MM.1S (cell line): ENCODE data around the gene NAALADL2.

Source experiments
- DNase-seq: peaks from one replicate; pipeline ENCODE4 v3.0.0-alpha.2; 2015
- H2AFZ ChIP-seq: fragments of 300-600 bp; sonication (generic); 2 replicates; pipeline ENCODE4 v1.6.0; 2016; ENCODE audit warnings: antibody characterized with exemption, low read length
- H3F3A ChIP-seq: fragments of 300-600 bp; sonication (generic); 2 replicates; pipeline ENCODE4 v1.6.1; 2016; ENCODE audit warnings: mild to moderate bottlenecking, antibody characterized with exemption, low read length, moderate library complexity, mixed read lengths; ENCODE audit not compliant: insufficient read depth
- H3K27ac ChIP-seq: fragments of 300-600 bp; sonication (generic); 2 replicates; pipeline ENCODE4 v1.5.1; 2016; ENCODE audit warnings: mild to moderate bottlenecking, low read length
- H3K27me3 ChIP-seq: fragments of 300-600 bp; sonication (generic); replicated peaks from 2 replicates; pipeline ENCODE4 v1.6.0; 2016; ENCODE audit warnings: low read length; ENCODE audit not compliant: insufficient read depth
- H3K36me3 ChIP-seq: fragments of 300-600 bp; sonication (generic); replicated peaks from 2 replicates; pipeline ENCODE4 v1.6.1; 2016; ENCODE audit warnings: mild to moderate bottlenecking, low read length, mixed read lengths; ENCODE audit not compliant: insufficient read depth
- H3K4me1 ChIP-seq: fragments of 300-600 bp; sonication (generic); 2 replicates; pipeline ENCODE4 v1.6.1; 2016; ENCODE audit warnings: low read length, mixed read lengths
- H3K4me2 ChIP-seq: fragments of 300-600 bp; sonication (generic); 2 replicates; pipeline ENCODE4 v1.6.0; 2016; ENCODE audit warnings: low read depth, low read length
- H3K4me3 ChIP-seq: fragments of 300-600 bp; sonication (generic); 2 replicates; pipeline ENCODE4 v1.5.1; 2016; ENCODE audit warnings: low read length, mixed read lengths
- H3K79me2 ChIP-seq: fragments of 300-600 bp; sonication (generic); 2 replicates; pipeline ENCODE4 v1.6.1; 2016; ENCODE audit warnings: mixed run types, low read length, mixed read lengths
- H3K9ac ChIP-seq: fragments of 300-600 bp; sonication (generic); 2 replicates; pipeline ENCODE4 v1.6.1; 2016; ENCODE audit warnings: low read length, mixed read lengths
- H3K9me2 ChIP-seq: fragments of 300-600 bp; sonication (generic); replicated peaks from 2 replicates; pipeline ENCODE4 v1.6.1; 2016; ENCODE audit warnings: mild to moderate bottlenecking, low read length, mixed read lengths; ENCODE audit not compliant: insufficient read depth
- H3K9me3 ChIP-seq: fragments of 300-600 bp; sonication (generic); replicated peaks from 2 replicates; pipeline ENCODE4 v1.6.1; 2016; ENCODE audit warnings: mild to moderate bottlenecking, low read length, mixed read lengths; ENCODE audit not compliant: insufficient read depth
- H4K20me1 ChIP-seq: fragments of 300-600 bp; sonication (generic); 2 replicates; pipeline ENCODE4 v1.6.1; 2016; ENCODE audit warnings: mild to moderate bottlenecking, low read length, moderate library complexity, mixed read lengths; ENCODE audit not compliant: insufficient read depth
- CTCF ChIP-seq: fragments of 300-600 bp; sonication (generic); IDR thresholded peaks from 2 replicates; pipeline ENCODE4 v1.5.1; 2016; ENCODE audit warnings: antibody characterized with exemption, low read length, mixed read lengths
- EZH2 ChIP-seq: fragments of 300-600 bp; sonication (generic); optimal IDR thresholded peaks from 2 replicates; pipeline ENCODE3; 2017; ENCODE audit warnings: low read depth, mild to moderate bottlenecking, antibody characterized with exemption, low read length, mixed read lengths
- EZH2phosphoT487 ChIP-seq: fragments of 300-600 bp; sonication (generic); IDR thresholded peaks from 2 replicates; pipeline ENCODE4 v1.6.1; 2018; ENCODE audit warnings: antibody characterized with exemption, low read length

Gene NAALADL2

GRCh38 chr3:175001091-175001490, 142.0 kb downstream of the NAALADL2 start:
- DNase-seq, result no peak
- H3K4me1 ChIP-seq, result no peaks in the 10 kb centered on the region
- H3K27ac ChIP-seq, result no peak overlapping the region

GRCh38 chr3:175002732-175003143, 143.6 kb downstream of the NAALADL2 start:
- Histone ChIP-seq H2AFZ (no peak overlapping the region), H3K4me1 (no peaks in the 10 kb centered on the region), H3K79me2 (no peaks in the 10 kb centered on the region), H3K36me3 (no peaks in the 10 kb centered on the region), H3K27me3 (no peaks in the 10 kb centered on the region), H3K4me3 (no peak overlapping the region), H3F3A (no peaks in the 10 kb centered on the region), H3K27ac (no peak overlapping the region), H3K4me2 (no peak overlapping the region), H4K20me1 (no peaks in the 10 kb centered on the region), H3K9ac (no peak overlapping the region), H3K9me3 (no peaks in the 10 kb centered on the region; the same call in 1 of the 2 replicates), H3K9me2 (no peaks in the 10 kb centered on the region)
- no peak for DNase-seq
- TF ChIP-seq CTCF (no peak), EZH2 (no peak)

More at GRCh38 chr3:175001091-175001490, 142.0 kb downstream of the NAALADL2 start:
- H4K20me1 ChIP-seq, result no peaks in the 10 kb centered on the region
- H3K36me3 ChIP-seq, result no peaks in the 10 kb centered on the region
- H3K9ac ChIP-seq, result no peak overlapping the region
- H3K4me2 ChIP-seq, result no peak overlapping the region
- no peaks in the 10 kb centered on the region; the same call in 1 of the 2 replicates for H3K9me3 ChIP-seq
- H3K9me2 ChIP-seq, result no peaks in the 10 kb centered on the region
- H3F3A ChIP-seq, result no peaks in the 10 kb centered on the region
- H3K79me2 ChIP-seq, result no peaks in the 10 kb centered on the region
- H3K4me3 ChIP-seq, result no peak overlapping the region
- no peaks in the 10 kb centered on the region for H3K27me3 ChIP-seq
- TF ChIP-seq EZH2phosphoT487 (no peak), CTCF (no peak), EZH2 (no peak)
- H2AFZ ChIP-seq, result no peak overlapping the region

GRCh38 chr3:175003590-175003989, 144.5 kb downstream of the NAALADL2 start:
- Histone ChIP-seq H3K27me3 (no peaks in the 10 kb centered on the region), H3F3A (no peaks in the 10 kb centered on the region), H3K9me2 (no peaks in the 10 kb centered on the region), H4K20me1 (no peaks in the 10 kb centered on the region), H3K4me1 (no peaks in the 10 kb centered on the region), H3K36me3 (no peaks in the 10 kb centered on the region), H3K4me2 (no peak overlapping the region), H3K4me3 (no peak overlapping the region), H3K9me3 (no peaks in the 10 kb centered on the region), H3K27ac (no peak overlapping the region), H2AFZ (no peak overlapping the region), H3K79me2 (no peaks in the 10 kb centered on the region), H3K9ac (no peak overlapping the region)
- no peak for DNase-seq
- TF ChIP-seq CTCF, result no peak
